DND-41 (cell line): ENCODE results near the gene AHCYL2.

ENCODE experiments used
- EZH2 ChIP-seq: IDR thresholded peaks from 3 replicates; pipeline ENCODE4 v1.6.1; 2012; ENCODE audit warnings: borderline replicate concordance, low read depth, mild to moderate bottlenecking, moderate library complexity, low read length, inconsistent platforms; ENCODE audit not compliant: severe bottlenecking
- TF ChIP-seq, protein P1 (sequence below): IDR thresholded peaks from 2 replicates; pipeline ENCODE4 v1.5.1; 2012; ENCODE audit warnings: borderline replicate concordance, low read length, moderate library complexity, mild to moderate bottlenecking; ENCODE audit not compliant: poor library complexity, severe bottlenecking; ENCODE audit errors: extremely low read depth

GRCh38 chr7:129189661-129190310 lies 35.0 kb upstream of the AHCYL2 start:
- TF ChIP-seq, protein P1, sequence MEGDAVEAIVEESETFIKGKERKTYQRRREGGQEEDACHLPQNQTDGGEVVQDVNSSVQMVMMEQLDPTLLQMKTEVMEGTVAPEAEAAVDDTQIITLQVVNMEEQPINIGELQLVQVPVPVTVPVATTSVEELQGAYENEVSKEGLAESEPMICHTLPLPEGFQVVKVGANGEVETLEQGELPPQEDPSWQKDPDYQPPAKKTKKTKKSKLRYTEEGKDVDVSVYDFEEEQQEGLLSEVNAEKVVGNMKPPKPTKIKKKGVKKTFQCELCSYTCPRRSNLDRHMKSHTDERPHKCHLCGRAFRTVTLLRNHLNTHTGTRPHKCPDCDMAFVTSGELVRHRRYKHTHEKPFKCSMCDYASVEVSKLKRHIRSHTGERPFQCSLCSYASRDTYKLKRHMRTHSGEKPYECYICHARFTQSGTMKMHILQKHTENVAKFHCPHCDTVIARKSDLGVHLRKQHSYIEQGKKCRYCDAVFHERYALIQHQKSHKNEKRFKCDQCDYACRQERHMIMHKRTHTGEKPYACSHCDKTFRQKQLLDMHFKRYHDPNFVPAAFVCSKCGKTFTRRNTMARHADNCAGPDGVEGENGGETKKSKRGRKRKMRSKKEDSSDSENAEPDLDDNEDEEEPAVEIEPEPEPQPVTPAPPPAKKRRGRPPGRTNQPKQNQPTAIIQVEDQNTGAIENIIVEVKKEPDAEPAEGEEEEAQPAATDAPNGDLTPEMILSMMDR: no peak
- TF ChIP-seq EZH2: no peak
